ENCODE results near the gene CILP2. TPM values are rescaled to one million over a fixed set of nuclear protein-coding genes. Genes with fewer than 3 reads are reported as not detected.

Gene CILP2
- total and polyA plus RNA-seq, 2 of the 4 experiments (the other 2 are of a cell fraction) = 0.18 to 0.87 TPM

DNA sequence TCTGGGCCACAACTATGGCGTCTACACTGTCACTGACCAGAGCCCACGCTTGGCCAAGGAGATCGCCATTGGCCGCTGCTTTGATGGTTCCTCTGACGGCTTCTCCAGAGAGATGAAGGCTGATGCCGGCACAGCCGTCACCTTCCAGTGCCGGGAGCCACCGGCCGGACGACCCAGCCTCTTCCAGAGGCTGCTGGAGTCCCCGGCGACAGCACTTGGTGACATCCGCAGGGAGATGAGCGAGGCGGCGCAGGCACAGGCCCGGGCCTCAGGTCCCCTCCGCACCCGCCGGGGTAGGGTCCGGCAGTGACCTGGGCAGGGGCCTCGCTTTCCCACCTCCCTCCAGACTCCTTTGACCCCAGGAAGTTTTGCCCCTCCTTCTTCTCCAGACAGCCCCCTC is 7.6 kb downstream of the CILP2 start:
- no peak overlapping the region for H2AK5ac ChIP-seq (ENCODE audit: low read depth, low read length)
- no peak overlapping the region for H3K18ac ChIP-seq (ENCODE audit: low read depth, low read length)
- no peak overlapping the region for H2BK15ac ChIP-seq (ENCODE audit: low read depth, low read length)
- intact Hi-C loops (cut with micrococcal nuclease) = no loop called here
- no peak overlapping the region for H4K91ac ChIP-seq (ENCODE audit: insufficient read depth, low read depth, low read length)
- no peaks in the 10 kb centered on the region for H3K4me1 ChIP-seq (ENCODE audit: control insufficient read depth, insufficient read depth, low read length)
- H3K9me1 ChIP-seq (ENCODE audit: insufficient read depth, low read length) = no peaks in the 10 kb centered on the region
- no peak overlapping the region for H3K27ac ChIP-seq (ENCODE audit: insufficient read depth, low read length)
- no peak overlapping the region for H3K4me3 ChIP-seq (ENCODE audit: insufficient read depth, low read depth, low read length)
- H3K14ac ChIP-seq (replicated peaks; ENCODE audit: low read depth, low read length) = no peak overlapping the region
- no peaks in the 10 kb centered on the region; the same call in 1 of the 2 replicates for H4K20me1 ChIP-seq (ENCODE audit: insufficient read depth, low read length)
- H2BK5ac ChIP-seq (ENCODE audit: low read depth, low read length, poor library complexity, severe bottlenecking) = no peak overlapping the region
- H3K79me1 ChIP-seq (ENCODE audit: low read depth in 1 of 2, low read length in 2 of 2) = no peaks in the 10 kb centered on the region
- H3K9ac ChIP-seq (ENCODE audit: low read depth, low read length) = no peak overlapping the region
- POLR2A ChIA-PET (ENCODE audit: unreplicated experiment) = no interaction called here
- BruUV-seq (replicated peaks) = no TSS peak
- H3K9me3 ChIP-seq (ENCODE audit: control insufficient read depth, insufficient read depth, low read length) = no peaks in the 10 kb centered on the region
- H3K36me3 ChIP-seq (ENCODE audit: control insufficient read depth, insufficient read depth, low read length) = no peaks in the 10 kb centered on the region
- H2BK120ac ChIP-seq (ENCODE audit: low read depth, low read length) = no peak overlapping the region
- H3K4ac ChIP-seq (ENCODE audit: low read depth, low read length) = no peak overlapping the region
- H3K4me2 ChIP-seq (ENCODE audit: low read depth, low read length) = no peak overlapping the region
- no peak overlapping the region for H2AK9ac ChIP-seq (replicated peaks; ENCODE audit: low read depth, low read length, poor library complexity)
- DNase-seq (no peak), ATAC-seq (ENCODE audit: low read depth) (no peak)
- no peak overlapping the region for H2AFZ ChIP-seq (replicated peaks; ENCODE audit: low read length, poor library complexity)
- H3K27me3 ChIP-seq (ENCODE audit: control insufficient read depth, insufficient read depth, low read length) = peaks cover 15% of the 10 kb centered on the region; the same call in 1 of the 2 replicates
- 95% methylated on average over 20 of the region's 23 CpGs; no CpG with 5 or more reads in 1 of the 2 experiments for WGBS, 2 experiments (ENCODE audit: extremely low coverage in 2 of 2, insufficient read length in 1 of 2)
- in situ Hi-C loops (cut with MboI; ENCODE audit: low sequenced_read_pairs) = loop anchor here (25.0 kb wide), 1 partner anchor 417 kb away; no protein-coding TSS in a partner anchor
- no peak overlapping the region for H3K56ac ChIP-seq (ENCODE audit: extremely low read depth, insufficient read depth, low read length)
- dilution Hi-C loops (cut with HindIII; ENCODE audit: low sequenced_read_pairs, unreplicated experiment) = no loop called here
- no peak overlapping the region for H4K8ac ChIP-seq (ENCODE audit: low read depth in 2 of 2, low read length in 2 of 2)
- TF ChIP-seq FOS (IDR thresholded peaks at IDR 0.05; ENCODE audit: low read depth, low read length) (no peak), MAFK (IDR thresholded peaks at IDR 0.05; ENCODE audit: low read depth, low read length) (no peak)
- CTCF ChIA-PET = no interaction called here
- no peak overlapping the region for H4K5ac ChIP-seq (ENCODE audit: low read depth, low read length)
- H3K23ac ChIP-seq (ENCODE audit: low read depth, low read length) = no peak overlapping the region
- H2BK20ac ChIP-seq (ENCODE audit: low read depth, low read length) = no peak overlapping the region

All from IMR-90 (cell line).